Testis (tissue), 2 donors: ENCODE results near the gene RYR1.

Experiments
- POLR2A ChIP-seq: fragments of 450-650 bp; IDR thresholded peaks from one replicate; pipeline ENCODE4 v1.6.1; 2017; ENCODE audit warnings: antibody characterized with exemption, mild to moderate bottlenecking, moderate library complexity
- TF ChIP-seq, protein P1 (sequence below), 3 experiments: fragments of 450-650 bp in 2 of 3; fragments of 200-600 bp in 1 of 3; sonication (generic) in 1 of 3; IDR thresholded peaks; one replicate each; pipeline ENCODE4 v1.5.1; 2016 to 2019; ENCODE audit warnings: antibody characterized with exemption in 3 of 3, mild to moderate bottlenecking in 2 of 3, moderate library complexity in 1 of 3

GRCh38 chr19:38543807-38544568, 110.5 kb downstream of the RYR1 start:
- TF ChIP-seq, protein P1, sequence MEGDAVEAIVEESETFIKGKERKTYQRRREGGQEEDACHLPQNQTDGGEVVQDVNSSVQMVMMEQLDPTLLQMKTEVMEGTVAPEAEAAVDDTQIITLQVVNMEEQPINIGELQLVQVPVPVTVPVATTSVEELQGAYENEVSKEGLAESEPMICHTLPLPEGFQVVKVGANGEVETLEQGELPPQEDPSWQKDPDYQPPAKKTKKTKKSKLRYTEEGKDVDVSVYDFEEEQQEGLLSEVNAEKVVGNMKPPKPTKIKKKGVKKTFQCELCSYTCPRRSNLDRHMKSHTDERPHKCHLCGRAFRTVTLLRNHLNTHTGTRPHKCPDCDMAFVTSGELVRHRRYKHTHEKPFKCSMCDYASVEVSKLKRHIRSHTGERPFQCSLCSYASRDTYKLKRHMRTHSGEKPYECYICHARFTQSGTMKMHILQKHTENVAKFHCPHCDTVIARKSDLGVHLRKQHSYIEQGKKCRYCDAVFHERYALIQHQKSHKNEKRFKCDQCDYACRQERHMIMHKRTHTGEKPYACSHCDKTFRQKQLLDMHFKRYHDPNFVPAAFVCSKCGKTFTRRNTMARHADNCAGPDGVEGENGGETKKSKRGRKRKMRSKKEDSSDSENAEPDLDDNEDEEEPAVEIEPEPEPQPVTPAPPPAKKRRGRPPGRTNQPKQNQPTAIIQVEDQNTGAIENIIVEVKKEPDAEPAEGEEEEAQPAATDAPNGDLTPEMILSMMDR (IDR thresholded peaks at IDR 0.05): peak in 1 of 3 experiments; percentile 40
- no peak for TF ChIP-seq POLR2A
